Measurements from ENCODE around the gene SOX5. TPM values are rescaled to one million over a fixed set of nuclear protein-coding genes. Genes with fewer than 3 reads are reported as not detected.

SOX5 gene
- 1.8 and 6.1 TPM in 2 replicates for total RNA-seq

GRCh38 chr12:23949348-23950209 lies at the start of gene SOX5:
Gene SOX5, minus strand, starts transcription at chr12:23949670. Its CDS starts 69 bp downstream, at chr12:23949601.

